Colon (tissue), 2 donors: Measurements from ENCODE around the gene TCOF1.

ENCODE experiments used
- FAIRE-seq: peaks from 2 replicates; lab custom pipeline; 2012; peaks lifted over from hg19 to GRCh38; lab: Jason Lieb, UNC
- donor health status: control.
- donor health status: control.

Gene TCOF1

GRCh38 chr5:150357326-150358260 lies at the start of gene TCOF1:
TSS of gene TCOF1 (plus strand) at chr5:150357697. CDS start at chr5:150357747, 50 bp downstream.
- FAIRE-seq = no peak

- no peak for FAIRE-seq
Measured at GRCh38 chr5:150309101-150309885, 48.2 kb upstream of the TCOF1 start.

- no peak for FAIRE-seq
Measured at GRCh38 chr5:150309886-150310239, 47.6 kb upstream of the TCOF1 start.

- FAIRE-seq = no peak
Measured at GRCh38 chr5:150310246-150310645, 47.3 kb upstream of the TCOF1 start.

GRCh38 chr5:150311015-150311692 lies 46.3 kb upstream of the TCOF1 start:
- FAIRE-seq = no peak

GRCh38 chr5:150312518-150312917 lies 45.0 kb upstream of the TCOF1 start:
- FAIRE-seq = no peak

GRCh38 chr5:150313501-150313900 lies 44.0 kb upstream of the TCOF1 start:
- no peak for FAIRE-seq

- no peak for FAIRE-seq
Measured at GRCh38 chr5:150313921-150314716, 43.4 kb upstream of the TCOF1 start.

GRCh38 chr5:150315245-150315644 lies 42.3 kb upstream of the TCOF1 start:
- no peak for FAIRE-seq

- no peak for FAIRE-seq
Measured at GRCh38 chr5:150316320-150316719, 41.2 kb upstream of the TCOF1 start.

GRCh38 chr5:150317048-150318003 lies 40.2 kb upstream of the TCOF1 start:
- no peak for FAIRE-seq

- FAIRE-seq = no peak
Measured at GRCh38 chr5:150318613-150319483, 38.6 kb upstream of the TCOF1 start.

GRCh38 chr5:150319484-150319790 lies 38.1 kb upstream of the TCOF1 start:
- no peak for FAIRE-seq

- FAIRE-seq = no peak
Measured at GRCh38 chr5:150320044-150320613, 37.4 kb upstream of the TCOF1 start.

- FAIRE-seq = no peak
Measured at GRCh38 chr5:150321211-150321610, 36.3 kb upstream of the TCOF1 start.

- no peak for FAIRE-seq
Measured at GRCh38 chr5:150321784-150322183, 35.7 kb upstream of the TCOF1 start.

- FAIRE-seq = no peak
Measured at GRCh38 chr5:150322202-150322601, 35.3 kb upstream of the TCOF1 start.

- no peak for FAIRE-seq
Measured at GRCh38 chr5:150323092-150323491, 34.4 kb upstream of the TCOF1 start.

- no peak for FAIRE-seq
Measured at GRCh38 chr5:150323819-150324218, 33.7 kb upstream of the TCOF1 start.
